ENCODE results near the gene TIMM10B.

- no peak for TF ChIP-seq HMGXB4 (CRISPR knock-in tag; IDR thresholded peaks at IDR 0.05)
- no peak for TF ChIP-seq MAX (CRISPR knock-in tag; IDR thresholded peaks at IDR 0.05)
- no peak for TF ChIP-seq ZKSCAN1 (IDR thresholded peaks at IDR 0.05; ENCODE audit: low read depth, low read length)
- TF ChIP-seq ATF6 (CRISPR knock-in tag; IDR thresholded peaks at IDR 0.05), result no peak
- no peak for TF ChIP-seq KLF16 (IDR thresholded peaks at IDR 0.05)
- no peak for TF ChIP-seq NFRKB (IDR thresholded peaks at IDR 0.05; ENCODE audit: low read depth)
- TF ChIP-seq NFIC (IDR thresholded peaks at IDR 0.05), result no peak
- TF ChIP-seq ZNF274 (IDR thresholded peaks at IDR 0.05; ENCODE audit: borderline replicate concordance, low read depth, low read length), result no peak
- TF ChIP-seq CTCF (IDR thresholded peaks at IDR 0.05 in 2 of 3, conservative IDR thresholded peaks at IDR 0.05 in 1 of 3; ENCODE audit: insufficient read depth in 2 of 3, low read depth in 1 of 3, low read length in 3 of 3), result no peak
- no peak for TF ChIP-seq GMEB1 (CRISPR knock-in tag; IDR thresholded peaks at IDR 0.05)
- no peak for TF ChIP-seq ID3 (CRISPR knock-in tag; IDR thresholded peaks at IDR 0.05)
- no peak for TF ChIP-seq ID3 (tag; IDR thresholded peaks at IDR 0.05)
- TF ChIP-seq CUX1 (CRISPR knock-in tag; IDR thresholded peaks at IDR 0.05), result no peak
Observed at GRCh38 chr11:6456361-6457073, 24.8 kb upstream of the TIMM10B start.
